Medulla oblongata (tissue), 1 donor: ENCODE results near the gene IL6R.

Experiments
- DNase-seq: peaks from one replicate; pipeline ENCODE4 v3.0.0-alpha.2; 2015; ENCODE audit errors: extremely low spot score

The IL6R gene

DNA sequence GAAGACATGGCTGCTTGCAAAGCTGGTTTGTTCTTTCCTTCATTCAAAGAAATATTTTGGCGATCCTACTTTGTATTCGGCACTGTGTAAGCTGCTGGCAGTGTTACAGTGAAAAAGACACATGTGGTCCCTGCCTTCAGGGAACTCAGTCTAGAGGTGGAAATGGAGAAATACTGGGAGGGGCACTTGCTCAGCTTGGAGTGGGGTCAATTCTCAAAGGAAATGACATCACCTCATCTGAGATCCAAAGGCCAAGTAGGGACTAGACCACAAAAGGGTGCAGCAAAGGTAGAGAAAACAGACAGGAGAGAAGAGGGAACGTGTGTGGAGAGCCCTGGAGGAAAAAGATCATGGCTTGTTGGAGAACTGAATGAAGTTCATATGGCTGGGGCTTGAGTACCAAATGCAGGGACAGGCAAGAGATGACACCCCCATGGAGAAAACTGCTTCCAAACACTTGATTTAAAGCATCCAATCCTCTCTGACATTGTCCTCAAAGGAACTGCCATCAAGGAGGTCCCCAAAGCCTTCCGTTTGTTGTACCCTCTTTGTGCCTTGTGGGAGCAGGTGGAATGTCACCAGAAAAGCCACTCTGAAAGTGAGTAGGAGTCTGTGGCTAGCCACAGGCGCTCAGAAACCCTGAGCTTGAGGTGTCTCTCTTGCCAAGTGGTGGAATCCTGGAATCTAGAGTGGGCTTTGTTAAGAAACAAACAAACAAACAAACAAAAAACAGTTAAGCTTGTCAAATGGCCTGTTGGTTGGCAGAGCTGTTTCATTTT, 48.6 kb downstream of the IL6R start:
- DNase-seq = peak; percentile 49

- no peak for DNase-seq
These were observed 49.4 kb downstream of the IL6R start for GRCh38 chr1:154454386-154455120.

DNA sequence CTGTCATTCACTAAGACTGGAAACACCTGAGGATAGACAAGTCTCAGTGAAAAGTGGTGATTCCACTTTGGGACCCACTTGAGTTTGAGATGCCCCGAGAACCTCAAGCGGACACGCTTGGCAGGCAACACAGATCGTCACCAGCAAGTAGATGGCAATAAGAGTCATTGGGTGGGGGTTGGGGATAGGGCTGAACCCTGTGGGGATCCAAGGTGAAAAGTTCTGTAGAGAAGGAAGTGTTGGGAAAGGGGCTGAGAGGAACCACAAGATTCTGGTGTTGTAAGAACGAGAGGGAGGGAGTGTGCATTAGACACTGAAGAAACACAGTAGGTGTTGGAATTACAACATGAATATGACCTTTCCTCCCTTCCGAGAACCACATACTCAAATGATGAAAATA, 51.5 kb downstream of the IL6R start:
- DNase-seq = no peak

DNA sequence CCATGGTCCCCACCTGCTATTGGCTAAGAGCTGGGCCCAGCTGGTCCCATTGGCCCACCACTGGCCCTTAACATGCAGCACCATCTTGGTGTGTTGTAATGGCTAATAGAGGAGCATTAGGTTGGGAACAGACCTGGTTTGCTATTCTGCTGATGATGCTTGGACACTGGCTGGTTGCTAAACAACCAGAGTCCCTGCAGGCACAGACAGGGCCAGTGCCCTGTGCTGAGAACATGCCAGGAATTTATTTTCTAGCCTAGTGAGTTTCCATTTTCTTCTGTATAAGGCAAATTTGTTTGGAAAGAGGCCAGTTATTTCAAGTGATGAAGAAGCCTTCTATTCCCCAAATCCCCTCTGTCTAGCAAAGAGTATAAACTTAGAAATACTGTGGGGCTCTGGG, 53.9 kb downstream of the IL6R start:
- DNase-seq = peak; percentile 48

DNA sequence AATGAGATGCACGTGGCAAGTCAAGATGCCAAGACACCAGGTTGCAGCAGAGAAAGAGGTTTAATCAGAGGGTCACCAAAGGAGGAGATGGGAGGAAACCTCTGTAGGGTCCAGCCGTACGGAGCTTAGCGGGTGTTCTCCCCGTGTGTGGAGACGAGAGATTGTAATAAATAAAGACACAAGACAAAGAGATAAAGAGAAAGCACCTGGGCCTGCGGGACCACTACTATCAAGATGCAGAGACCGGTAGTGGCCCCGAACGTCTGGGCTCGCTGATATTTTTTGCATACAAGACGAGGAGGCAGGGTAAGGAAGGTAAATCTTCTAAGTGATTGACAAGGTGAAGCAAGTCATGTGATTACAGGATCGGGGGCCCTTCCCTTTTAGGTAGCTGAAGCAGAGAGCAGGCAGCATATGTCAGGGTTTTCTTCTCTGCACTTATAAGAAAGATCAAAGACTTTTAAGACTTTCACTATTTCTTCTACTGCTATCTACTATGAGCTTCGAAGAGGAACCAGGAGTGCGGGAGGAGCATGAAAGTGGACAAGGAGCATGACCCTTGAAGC, 55.6 kb downstream of the IL6R start:
- DNase-seq = no peak

DNA sequence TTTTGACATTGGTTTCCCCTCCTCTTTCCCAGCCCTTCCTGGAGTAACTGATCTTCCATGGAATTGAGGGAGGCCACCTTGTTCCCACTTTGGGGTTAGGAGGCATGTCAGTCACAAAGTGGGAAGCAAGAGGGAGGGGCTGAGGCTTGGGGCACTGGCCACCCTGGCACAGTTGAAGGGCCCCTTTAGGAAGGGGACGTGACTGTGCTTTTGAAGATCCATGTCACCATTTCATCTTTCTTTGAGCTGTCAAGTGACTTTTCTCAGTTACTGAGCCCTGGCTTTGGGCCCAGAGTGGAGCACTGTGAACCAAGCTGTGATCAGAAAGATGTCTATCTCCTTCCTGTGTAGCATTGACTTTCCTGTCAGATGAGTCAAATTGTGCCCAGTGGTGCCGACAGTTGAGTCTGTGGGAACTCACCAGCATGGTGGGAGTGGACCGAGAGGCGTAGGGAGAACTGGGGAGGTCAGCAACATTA, 58.4 kb downstream of the IL6R start:
- DNase-seq = no peak

DNA sequence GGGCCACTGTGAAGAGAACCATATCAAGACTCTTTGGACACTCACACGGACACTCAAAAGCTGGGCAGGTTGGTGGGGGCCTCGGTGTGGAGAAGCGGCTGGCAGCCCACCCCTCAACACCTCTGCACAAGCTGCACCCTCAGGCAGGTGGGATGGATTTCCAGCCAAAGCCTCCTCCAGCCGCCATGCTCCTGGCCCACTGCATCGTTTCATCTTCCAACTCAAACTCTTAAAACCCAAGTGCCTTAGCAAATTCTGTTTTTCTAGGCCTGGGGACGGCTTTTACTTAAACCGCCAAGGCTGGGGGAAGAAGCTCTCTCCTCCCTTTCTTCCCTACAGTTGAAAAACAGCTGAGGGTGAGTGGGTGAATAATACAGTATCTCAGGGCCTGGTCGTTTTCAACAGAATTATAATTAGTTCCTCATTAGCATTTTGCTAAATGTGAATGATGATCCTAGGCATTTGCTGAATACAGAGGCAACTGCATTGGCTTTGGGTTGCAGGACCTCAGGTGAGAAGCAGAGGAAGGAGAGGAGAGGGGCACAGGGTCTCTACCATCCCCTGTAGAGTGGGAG, 60.6 kb downstream of the IL6R start:
- no peak for DNase-seq

GRCh38 chr1:154466206-154466605, 61.1 kb downstream of the IL6R start:
- no peak for DNase-seq

GRCh38 chr1:154466921-154467417, 61.8 kb downstream of the IL6R start:
- peak; percentile 46 for DNase-seq

GRCh38 chr1:154467434-154468102, 62.4 kb downstream of the IL6R start:
- no peak for DNase-seq

DNA sequence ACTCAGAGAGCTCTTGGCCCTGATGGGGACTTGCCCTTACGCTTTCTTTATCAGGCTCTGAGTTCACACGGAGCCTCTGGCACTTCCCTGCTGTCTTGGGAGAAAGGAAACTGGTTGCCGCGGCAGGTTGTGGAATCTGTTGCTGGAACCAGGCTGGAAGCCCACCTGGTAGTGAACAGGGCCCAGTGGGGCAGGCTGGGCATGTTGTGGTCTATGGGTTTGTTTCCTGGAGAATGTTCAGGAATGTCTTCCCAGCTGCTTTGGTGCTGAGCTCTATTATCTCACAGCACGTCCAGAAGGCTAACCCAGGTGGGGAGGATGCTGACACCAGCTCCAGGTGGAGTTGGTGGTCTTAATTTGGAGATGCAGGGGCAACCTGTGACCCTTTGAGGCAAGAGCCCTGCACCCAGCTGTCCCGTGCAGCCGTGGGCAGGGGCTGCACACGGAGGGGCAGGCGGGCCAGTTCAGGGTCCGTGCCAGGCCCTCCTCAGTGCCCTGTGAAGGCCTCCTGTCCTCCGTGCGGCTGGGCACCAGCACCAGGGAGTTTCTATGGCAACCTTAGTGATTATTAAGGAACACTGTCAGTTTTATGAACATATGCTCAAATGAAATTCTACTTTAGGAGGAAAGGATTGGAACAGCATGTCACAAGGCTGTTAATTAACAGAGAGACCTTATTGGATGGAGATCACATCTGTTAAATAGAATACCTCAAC, 63.5 kb downstream of the IL6R start:
- no peak for DNase-seq

GRCh38 chr1:154469844-154470560, 64.9 kb downstream of the IL6R start:
- DNase-seq = no peak

- no peak for DNase-seq
These were observed 66.2 kb downstream of the IL6R start for GRCh38 chr1:154471304-154471703.

- peak; percentile 94 for DNase-seq
These were observed 69.7 kb downstream of the IL6R start for GRCh38 chr1:154474802-154475201.

GRCh38 chr1:154476791-154477190, 71.6 kb downstream of the IL6R start:
- no peak for DNase-seq

DNA sequence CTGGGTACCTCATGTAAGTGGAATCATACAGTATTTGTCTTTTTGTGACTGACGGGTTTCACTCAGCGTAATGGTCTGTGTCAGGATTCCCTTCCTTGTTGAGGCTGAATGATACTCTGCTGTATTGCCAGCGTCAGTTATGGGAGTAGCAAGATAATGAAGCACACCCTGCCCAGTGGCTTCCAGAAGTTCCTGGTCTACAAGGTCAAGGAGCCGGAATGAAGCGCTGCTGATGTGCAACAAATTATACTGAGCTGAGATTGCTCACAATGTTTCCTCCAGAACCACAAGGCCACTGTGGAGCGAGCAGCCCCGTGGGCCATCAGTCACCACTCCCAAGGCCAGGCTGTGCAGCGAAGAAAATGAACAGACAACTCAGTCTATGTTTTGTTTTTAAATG, 72.9 kb downstream of the IL6R start:
- DNase-seq = no peak

DNA sequence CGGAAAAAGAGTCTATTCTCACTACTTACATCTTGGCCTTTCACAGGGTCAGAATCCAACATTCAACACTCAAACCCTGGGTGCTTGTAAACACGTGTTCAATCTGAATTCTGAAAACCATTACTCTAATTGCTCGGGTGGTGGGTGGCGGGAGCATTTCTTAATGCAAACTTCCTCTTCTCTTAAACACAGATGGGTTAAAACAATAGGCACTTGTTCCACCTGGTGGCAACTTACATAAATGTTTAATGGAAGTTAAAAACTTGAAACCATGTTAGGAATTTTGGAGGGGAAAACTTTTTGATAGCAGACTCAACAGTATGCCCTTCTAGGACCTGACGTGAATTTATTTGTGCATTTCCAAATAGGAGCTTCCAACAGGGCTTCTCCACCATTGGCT, 73.5 kb downstream of the IL6R start:
- no peak for DNase-seq

DNA sequence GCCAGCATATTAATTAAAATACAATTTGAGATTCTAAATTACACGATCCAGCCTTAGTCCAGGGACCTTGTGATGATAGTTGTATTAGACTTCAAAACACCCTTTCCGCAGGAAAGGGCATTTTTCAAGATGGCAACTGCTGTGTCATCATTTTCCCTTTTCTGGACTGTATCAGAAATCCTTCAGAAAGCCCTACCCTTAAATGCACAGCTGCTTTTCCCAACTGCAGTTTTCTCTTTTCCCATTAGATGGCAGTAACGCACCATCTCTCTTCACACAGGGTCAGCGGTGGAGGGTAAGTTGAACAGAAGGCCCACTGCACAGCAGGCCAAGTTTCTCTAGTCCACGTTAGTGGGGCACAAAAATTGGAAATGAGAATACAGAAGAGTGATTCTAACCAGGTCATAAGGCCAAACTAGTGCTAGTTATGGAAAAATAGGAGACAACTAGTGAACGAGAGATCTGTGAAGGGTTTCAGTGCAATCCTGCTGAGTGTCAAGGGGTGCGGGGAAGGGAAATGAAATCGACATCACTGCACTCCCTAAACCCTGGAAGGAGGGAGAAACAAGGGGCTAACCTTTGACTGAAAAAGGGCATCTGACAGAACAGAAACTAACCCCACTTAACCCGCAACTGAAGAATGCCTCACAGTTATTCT, 74.8 kb downstream of the IL6R start:
- DNase-seq = peak; percentile 96

- DNase-seq = no peak
These were observed 75.9 kb downstream of the IL6R start for GRCh38 chr1:154481053-154481452.
